GM23248 (cell line): Measurements from ENCODE around the gene DPP10.

Source experiments
- EZH2 ChIP-seq: fragments of 200-600 bp; sonication (generic); IDR thresholded peaks from 2 replicates; pipeline ENCODE4 v1.6.1; 2018; ENCODE audit warnings: antibody characterized with exemption, mild to moderate bottlenecking; ENCODE audit not compliant: insufficient read depth, poor library complexity, severe bottlenecking
- EZH2phosphoT487 ChIP-seq: fragments of 200-600 bp; sonication (generic); IDR thresholded peaks from 2 replicates; pipeline ENCODE4 v1.6.1; 2018; ENCODE audit warnings: antibody characterized with exemption, moderate library complexity, mild to moderate bottlenecking, low read depth; ENCODE audit not compliant: insufficient read depth

GRCh38 chr2:114642988-114643553 lies 200.6 kb downstream of the DPP10 start:
- TF ChIP-seq EZH2 (no peak), EZH2phosphoT487 (no peak)
